Mesenchymal stem cell (in vitro differentiated cells and primary cell): ENCODE results near the gene AGTPBP1.

ENCODE experiments used
- DNase-seq: peaks from one replicate; pipeline ENCODE4 v3.0.0-alpha.2; 2013
- H2AFZ ChIP-seq: one replicate; pipeline ENCODE4 v1.6.1; 2013; ENCODE audit warnings: low read depth, mild to moderate bottlenecking, control low read depth, inconsistent platforms, low read length, moderate library complexity
- H2AK5ac ChIP-seq: 2 replicates; pipeline ENCODE4 v1.6.1; 2013; ENCODE audit warnings: low read length, moderate library complexity, mild to moderate bottlenecking, inconsistent platforms; ENCODE audit not compliant: severe bottlenecking
- H2BK120ac ChIP-seq: one replicate; pipeline ENCODE4 v1.6.1; 2013; ENCODE audit warnings: low read depth, mild to moderate bottlenecking, inconsistent platforms, low read length, moderate library complexity
- H2BK12ac ChIP-seq, 2 experiments: one replicate each; pipeline ENCODE4 v1.6.1; 2013; ENCODE audit warnings: inconsistent platforms in 2 of 2, low read length in 2 of 2, mild to moderate bottlenecking in 2 of 2, moderate library complexity in 2 of 2, control low read depth in 1 of 2
- H2BK15ac ChIP-seq: one replicate; pipeline ENCODE4 v1.6.1; 2013; ENCODE audit warnings: mild to moderate bottlenecking, low read depth, inconsistent platforms; ENCODE audit not compliant: poor library complexity, severe bottlenecking
- H2BK5ac ChIP-seq: 2 replicates; pipeline ENCODE4 v1.6.1; 2013; ENCODE audit warnings: low read depth, mild to moderate bottlenecking, low read length, control low read depth, inconsistent platforms; ENCODE audit not compliant: poor library complexity, severe bottlenecking
- H3K14ac ChIP-seq, 2 experiments: one replicate each; pipeline ENCODE4 v1.6.1; 2013; ENCODE audit warnings: inconsistent platforms in 2 of 2, low read length in 2 of 2, control low read depth in 1 of 2, mild to moderate bottlenecking in 1 of 2, moderate library complexity in 1 of 2
- H3K18ac ChIP-seq, 2 experiments: one replicate each; pipeline ENCODE4 v1.6.1; 2013; ENCODE audit warnings: inconsistent platforms in 2 of 2, low read length in 2 of 2, control low read depth in 1 of 2, low read depth in 1 of 2, mild to moderate bottlenecking in 1 of 2
- H3K23ac ChIP-seq, 2 experiments: one replicate each; pipeline ENCODE4 v1.6.1; 2013; ENCODE audit warnings: inconsistent platforms in 2 of 2, low read length in 2 of 2, mild to moderate bottlenecking in 2 of 2, moderate library complexity in 2 of 2, control low read depth in 1 of 2
- H3K27ac ChIP-seq: 2 replicates; pipeline ENCODE4 v1.5.1; 2013; ENCODE audit warnings: mild to moderate bottlenecking, moderate library complexity, low read length, control low read depth, inconsistent platforms; ENCODE audit not compliant: poor library complexity, severe bottlenecking
- H3K27me3 ChIP-seq, 2 experiments: 2 replicates each; pipeline versions ENCODE4 v1.6.1 to v1.7.0; 2013; ENCODE audit warnings: low read length in 2 of 2, mild to moderate bottlenecking in 2 of 2, moderate library complexity in 2 of 2, control low read depth in 1 of 2, inconsistent platforms in 1 of 2; ENCODE audit not compliant: control insufficient read depth in 1 of 2, insufficient read depth in 1 of 2
- H3K36me3 ChIP-seq, 2 experiments: 2 replicates each; pipeline versions ENCODE4 v1.6.1 to v1.7.0; 2013; ENCODE audit warnings: low read length in 2 of 2, control low read depth in 1 of 2, inconsistent platforms in 1 of 2, low read depth in 1 of 2, mild to moderate bottlenecking in 1 of 2; ENCODE audit not compliant: insufficient read depth in 2 of 2, control insufficient read depth in 1 of 2
- H3K4ac ChIP-seq, 2 experiments: one replicate each; pipeline ENCODE4 v1.6.1; 2013; ENCODE audit warnings: inconsistent platforms in 2 of 2, low read length in 2 of 2, mild to moderate bottlenecking in 2 of 2, moderate library complexity in 2 of 2, control low read depth in 1 of 2, low read depth in 1 of 2
- H3K4me1 ChIP-seq: 2 replicates; pipeline ENCODE4 v1.6.1; 2013; ENCODE audit warnings: low read depth, low read length, control low read depth; ENCODE audit not compliant: control insufficient read depth, insufficient read depth
- H3K4me2 ChIP-seq: 2 replicates; pipeline ENCODE4 v1.6.1; 2013; ENCODE audit warnings: low read length, mild to moderate bottlenecking, inconsistent platforms; ENCODE audit not compliant: poor library complexity, severe bottlenecking
- H3K4me3 ChIP-seq, 2 experiments: 2 replicates each; pipeline versions ENCODE4 v1.5.1 to v1.7.0; 2013; ENCODE audit warnings: low read length in 2 of 2, mild to moderate bottlenecking in 2 of 2, control low read depth in 1 of 2, low read depth in 1 of 2; ENCODE audit not compliant: insufficient read depth in 1 of 2
- H3K79me1 ChIP-seq: replicated peaks from 2 replicates; pipeline ENCODE4 v1.6.1; 2013; ENCODE audit warnings: mild to moderate bottlenecking, control low read depth, low read length, inconsistent platforms; ENCODE audit not compliant: poor library complexity, severe bottlenecking
- H3K9ac ChIP-seq: 2 replicates; pipeline ENCODE4 v1.7.0; 2013; ENCODE audit warnings: mild to moderate bottlenecking, low read length, moderate library complexity
- H3K9me3 ChIP-seq: 2 replicates; pipeline ENCODE4 v1.7.0; 2013; ENCODE audit warnings: mild to moderate bottlenecking, low read length; ENCODE audit not compliant: control insufficient read depth
- H4K8ac ChIP-seq: one replicate; pipeline ENCODE4 v1.6.1; 2013; ENCODE audit warnings: inconsistent platforms, mild to moderate bottlenecking, low read length, moderate library complexity
- H4K91ac ChIP-seq: one replicate; pipeline ENCODE4 v1.6.1; 2013; ENCODE audit warnings: mild to moderate bottlenecking, low read length, inconsistent platforms
- WGBS: methylation state at CpG from one replicate; pipeline ENCODE4 v1.1.7; 2013; ENCODE audit warnings: mixed read lengths; 5-methylcytosine and 5-hydroxymethylcytosine counted together

The AGTPBP1 gene

GRCh38 chr9:85716031-85716877 is 25.5 kb downstream of the AGTPBP1 start:
- no peaks in the 10 kb centered on the region for H3K4me1 ChIP-seq
- H2BK15ac ChIP-seq: no peak overlapping the region
- no peak overlapping the region for H2AK5ac ChIP-seq
- no peak overlapping the region for H2AFZ ChIP-seq
- no peaks in the 10 kb centered on the region for H3K27me3 ChIP-seq
- no peak overlapping the region for H2BK12ac ChIP-seq
- H3K27ac ChIP-seq: no peak overlapping the region
- no peak overlapping the region for H3K14ac ChIP-seq
- H2BK5ac ChIP-seq: no peak overlapping the region
- no peak overlapping the region for H3K23ac ChIP-seq
- DNase-seq: peak; percentile 47
- H3K4me2 ChIP-seq: no peak overlapping the region
- H4K8ac ChIP-seq: no peak overlapping the region
- WGBS: 91% methylated on average over 5 of the region's 5 CpGs
- H3K18ac ChIP-seq: no peak overlapping the region
- no peaks in the 10 kb centered on the region for H3K79me1 ChIP-seq
- no peaks in the 10 kb centered on the region for H3K9me3 ChIP-seq
- no peak overlapping the region for H3K4ac ChIP-seq
- H4K91ac ChIP-seq: no peak overlapping the region
- no peak overlapping the region for H3K4me3 ChIP-seq
- no peaks in the 10 kb centered on the region for H3K36me3 ChIP-seq
- no peak overlapping the region for H2BK120ac ChIP-seq
- no peak overlapping the region for H3K9ac ChIP-seq

GRCh38 chr9:85715587-85715986 is 26.2 kb downstream of the AGTPBP1 start:
- DNase-seq: no peak
- Histone ChIP-seq H2BK12ac (no peak overlapping the region), H3K4me2 (no peak overlapping the region), H3K79me1 (no peaks in the 10 kb centered on the region), H2BK120ac (no peak overlapping the region), H2BK5ac (no peak overlapping the region), H3K14ac (no peak overlapping the region), H4K91ac (no peak overlapping the region), H3K27me3 (no peaks in the 10 kb centered on the region), H3K23ac (no peak overlapping the region), H2AK5ac (no peak overlapping the region), H4K8ac (no peak overlapping the region), H3K9me3 (no peaks in the 10 kb centered on the region), H3K27ac (no peak overlapping the region), H2AFZ (no peak overlapping the region), H3K18ac (no peak overlapping the region), H3K4me3 (no peak overlapping the region), H3K4me1 (no peaks in the 10 kb centered on the region), H3K4ac (no peak overlapping the region), H3K9ac (no peak overlapping the region), H2BK15ac (no peak overlapping the region), H3K36me3 (no peaks in the 10 kb centered on the region)
- 67% methylated on average over 2 of the region's 2 CpGs for WGBS

- H3K18ac ChIP-seq: no peak overlapping the region
- no peak overlapping the region for H2BK12ac ChIP-seq
- H3K4me1 ChIP-seq: no peaks in the 10 kb centered on the region
- no peak overlapping the region for H4K91ac ChIP-seq
- no peak overlapping the region for H3K27ac ChIP-seq
- no peak overlapping the region for H3K14ac ChIP-seq
- no peak overlapping the region for H2BK5ac ChIP-seq
- no peak overlapping the region for H2AK5ac ChIP-seq
- no peaks in the 10 kb centered on the region for H3K36me3 ChIP-seq
- H3K23ac ChIP-seq: no peak overlapping the region
- no peak overlapping the region for H3K4me2 ChIP-seq
- WGBS: 89% methylated on average over 1 of the region's 2 CpGs
- no peaks in the 10 kb centered on the region for H3K27me3 ChIP-seq
- no peak overlapping the region for H2BK15ac ChIP-seq
- no peak overlapping the region for H2BK120ac ChIP-seq
- no peak for DNase-seq
- H2AFZ ChIP-seq: no peak overlapping the region
- peaks cover 8% of the 10 kb centered on the region for H3K9me3 ChIP-seq
- no peak overlapping the region for H3K4me3 ChIP-seq
- no peak overlapping the region for H4K8ac ChIP-seq
- H3K9ac ChIP-seq: no peak overlapping the region
- no peaks in the 10 kb centered on the region for H3K79me1 ChIP-seq
- no peak overlapping the region for H3K4ac ChIP-seq
Measured at GRCh38 chr9:85713897-85714296, 27.9 kb downstream of the AGTPBP1 start.

GRCh38 chr9:85704744-85705143 is 37.0 kb downstream of the AGTPBP1 start:
- H4K8ac ChIP-seq: no peak overlapping the region
- 100% methylated on average over 1 of the region's 2 CpGs for WGBS

More at GRCh38 chr9:85704744-85705143, 37.0 kb downstream of the AGTPBP1 start:
- Histone ChIP-seq H3K27me3 (no peaks in the 10 kb centered on the region), H3K36me3 (no peaks in the 10 kb centered on the region), H3K23ac (no peak overlapping the region), H2BK15ac (no peak overlapping the region), H2BK120ac (no peak overlapping the region), H4K91ac (no peak overlapping the region), H2BK12ac (no peak overlapping the region), H3K14ac (no peak overlapping the region), H3K79me1 (peaks cover 9% of the 10 kb centered on the region), H3K4me1 (no peaks in the 10 kb centered on the region), H3K9ac (no peak overlapping the region), H3K4me2 (no peak overlapping the region), H2AFZ (no peak overlapping the region), H3K4me3 (no peak overlapping the region), H3K27ac (no peak overlapping the region), H3K9me3 (peaks cover 9% of the 10 kb centered on the region), H2AK5ac (no peak overlapping the region), H3K4ac (no peak overlapping the region), H2BK5ac (no peak overlapping the region), H3K18ac (no peak overlapping the region)
- DNase-seq: no peak
